ENCODE results near the gene SELENOW.

The SELENOW gene

DNA sequence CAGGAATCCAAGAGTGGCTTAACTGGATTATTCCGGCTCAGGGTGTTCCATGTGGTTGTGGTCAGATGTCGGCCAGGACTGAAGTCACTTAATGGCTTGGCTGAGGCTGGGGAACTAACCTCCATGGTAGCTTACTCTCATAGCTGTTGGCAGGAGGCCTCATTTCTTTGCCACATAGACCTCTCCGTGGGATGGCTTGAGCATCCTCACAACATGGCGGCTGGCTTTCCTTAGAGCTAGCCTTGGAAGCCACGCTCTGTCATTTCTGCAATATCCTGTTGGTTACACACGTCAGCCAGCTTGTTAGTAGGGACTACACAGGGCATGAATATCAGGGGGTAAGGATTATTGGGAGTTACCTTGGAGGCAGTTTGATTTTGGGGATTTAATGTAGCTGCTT, 48.3 kb downstream of the SELENOW start:
- DNase-seq, result no peak

DNA sequence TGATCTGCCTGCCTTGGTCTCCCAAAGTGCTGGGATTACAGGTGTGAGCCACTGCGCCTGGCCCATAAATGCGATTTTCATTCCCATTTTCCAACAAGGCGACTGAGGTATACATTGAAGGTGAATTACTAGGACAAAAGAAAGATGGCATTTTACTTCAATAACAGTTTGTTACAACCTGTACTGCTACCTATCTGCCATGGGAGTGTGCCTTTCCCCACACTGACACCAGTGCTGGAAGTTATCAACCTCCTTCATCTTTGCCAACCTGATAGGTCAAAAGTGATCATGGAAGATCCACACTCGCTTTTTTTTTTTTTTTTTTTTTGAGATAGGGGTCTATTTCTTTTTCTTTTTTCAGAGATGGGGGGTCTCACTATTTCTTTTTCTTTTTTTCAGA, 54.2 kb downstream of the SELENOW start:
- DNase-seq, result no peak

Data from activated CD4-positive, alpha-beta T cell treated with anti-CD3 and anti-CD28 coated beads for 48 hours (primary cell).